HepG2 (cell line): ENCODE data around the gene RIN3.

Experiments used
- KAT7 ChIP-seq: IDR thresholded peaks from 2 replicates; pipeline ENCODE4 v1.6.1; 2018; ENCODE audit warnings: borderline replicate concordance, missing compliant biosample characterization
- SRSF4 ChIP-seq: fragments of 200-400 bp; formaldehyde crosslinking; IDR thresholded peaks from one replicate; pipeline ENCODE4 v1.6.1; 2018; ENCODE audit warnings: mild to moderate bottlenecking, low read depth, low read length, moderate library complexity; ENCODE audit not compliant: poor library complexity, severe bottlenecking
- ZNF407 ChIP-seq: sonication (generic); formaldehyde crosslinking; IDR thresholded peaks from one replicate; pipeline ENCODE4 v1.5.1; 2020; ENCODE audit warnings: mild to moderate bottlenecking, missing genetic modification reagents; ENCODE audit errors: not compliant biosample characterization
- ZNF75D ChIP-seq: sonication (generic); formaldehyde crosslinking; IDR thresholded peaks from 2 replicates; pipeline ENCODE4 v1.8.1; 2023; ENCODE audit warnings: missing genetic modification reagents, mild to moderate bottlenecking, borderline replicate concordance

GRCh38 chr14:92567173-92567725 is 53.7 kb downstream of the RIN3 start:
- TF ChIP-seq KAT7 (CRISPR knock-in tag) = no peak
- no peak for TF ChIP-seq ZNF407
- no peak for TF ChIP-seq ZNF75D (CRISPR knock-in tag)
- TF ChIP-seq SRSF4 = no peak
